ENCODE measurements around the gene VWC2L. TPM values are rescaled to one million over a fixed set of nuclear protein-coding genes. Genes with fewer than 3 reads are reported as not detected.

The VWC2L gene
- total RNA-seq, 1 donor from 2014 or later, result not detected

- Histone ChIP-seq H3K27ac (no peak overlapping the region), H3K9me3 (no peaks in the 10 kb centered on the region), H3K36me3 (no peaks in the 10 kb centered on the region), H3K4me3 (no peak overlapping the region), H3K4me1 (no peaks in the 10 kb centered on the region), H3K27me3 (no peaks in the 10 kb centered on the region)
- no peak for DNase-seq
- intact Hi-C loops (cut with DNase I), result no loop called here
- TF ChIP-seq, protein P1, sequence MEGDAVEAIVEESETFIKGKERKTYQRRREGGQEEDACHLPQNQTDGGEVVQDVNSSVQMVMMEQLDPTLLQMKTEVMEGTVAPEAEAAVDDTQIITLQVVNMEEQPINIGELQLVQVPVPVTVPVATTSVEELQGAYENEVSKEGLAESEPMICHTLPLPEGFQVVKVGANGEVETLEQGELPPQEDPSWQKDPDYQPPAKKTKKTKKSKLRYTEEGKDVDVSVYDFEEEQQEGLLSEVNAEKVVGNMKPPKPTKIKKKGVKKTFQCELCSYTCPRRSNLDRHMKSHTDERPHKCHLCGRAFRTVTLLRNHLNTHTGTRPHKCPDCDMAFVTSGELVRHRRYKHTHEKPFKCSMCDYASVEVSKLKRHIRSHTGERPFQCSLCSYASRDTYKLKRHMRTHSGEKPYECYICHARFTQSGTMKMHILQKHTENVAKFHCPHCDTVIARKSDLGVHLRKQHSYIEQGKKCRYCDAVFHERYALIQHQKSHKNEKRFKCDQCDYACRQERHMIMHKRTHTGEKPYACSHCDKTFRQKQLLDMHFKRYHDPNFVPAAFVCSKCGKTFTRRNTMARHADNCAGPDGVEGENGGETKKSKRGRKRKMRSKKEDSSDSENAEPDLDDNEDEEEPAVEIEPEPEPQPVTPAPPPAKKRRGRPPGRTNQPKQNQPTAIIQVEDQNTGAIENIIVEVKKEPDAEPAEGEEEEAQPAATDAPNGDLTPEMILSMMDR (IDR thresholded peaks at IDR 0.05), result no peak
- no peak for ATAC-seq
Observed at GRCh38 chr2:214560618-214561190, 149.8 kb downstream of the VWC2L start.

GRCh38 chr2:214565246-214565645 is 154.4 kb downstream of the VWC2L start:
- H3K27me3 ChIP-seq, result no peaks in the 10 kb centered on the region
- TF ChIP-seq, protein P1 (IDR thresholded peaks at IDR 0.05), result no peak
- no peaks in the 10 kb centered on the region for H3K4me1 ChIP-seq
- intact Hi-C loops (cut with DNase I), result no loop called here
- no peak overlapping the region for H3K27ac ChIP-seq
- DNase-seq, result no peak
- no peaks in the 10 kb centered on the region for H3K36me3 ChIP-seq
- no peak for ATAC-seq
- no peaks in the 10 kb centered on the region for H3K9me3 ChIP-seq
- H3K4me3 ChIP-seq, result no peak overlapping the region

GRCh38 chr2:214566457-214566856 is 155.6 kb downstream of the VWC2L start:
- ATAC-seq, result no peak

DNA sequence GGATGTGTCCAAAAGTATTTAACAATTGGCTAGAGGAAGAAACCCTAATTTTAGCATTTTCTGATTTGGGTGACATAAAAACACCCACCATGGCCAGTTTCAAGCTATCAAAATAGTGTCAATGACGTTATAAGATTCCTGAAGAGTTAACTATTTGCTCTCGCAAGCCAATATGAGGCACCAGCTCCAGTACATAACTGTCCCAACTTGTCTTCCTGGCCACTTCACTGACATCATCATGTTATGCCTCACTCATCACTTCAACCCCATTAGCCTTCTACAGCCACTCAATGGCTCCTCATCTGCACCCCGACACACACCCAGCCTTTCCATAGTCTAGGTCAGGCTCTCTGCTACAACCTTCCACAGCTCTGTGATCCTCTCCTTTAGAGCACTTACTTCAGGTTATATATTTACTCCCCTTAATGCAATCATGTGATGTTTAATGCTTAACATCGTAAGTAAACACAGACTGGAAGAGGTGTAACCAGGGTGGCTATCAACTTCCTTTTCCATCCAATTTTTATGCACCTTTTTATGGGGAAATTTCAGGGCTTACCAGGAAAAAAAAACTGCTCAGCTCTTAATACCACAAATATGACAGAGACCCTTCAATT is 158.7 kb downstream of the VWC2L start:
- TF ChIP-seq, protein P1 (IDR thresholded peaks at IDR 0.05), result no peak
- no peaks in the 10 kb centered on the region for H3K27me3 ChIP-seq
- no peaks in the 10 kb centered on the region for H3K4me1 ChIP-seq
- no peaks in the 10 kb centered on the region for H3K36me3 ChIP-seq
- DNase-seq (no peak), ATAC-seq (no peak)
- no peak overlapping the region for H3K27ac ChIP-seq
- no peak overlapping the region for H3K4me3 ChIP-seq
- intact Hi-C loops (cut with DNase I), result no loop called here
- no peaks in the 10 kb centered on the region for H3K9me3 ChIP-seq

More at GRCh38 chr2:214566457-214566856, 155.6 kb downstream of the VWC2L start:
- TF ChIP-seq, protein P1 (IDR thresholded peaks at IDR 0.05), result no peak
- Histone ChIP-seq H3K36me3 (no peaks in the 10 kb centered on the region), H3K9me3 (no peaks in the 10 kb centered on the region), H3K27ac (no peak overlapping the region), H3K4me3 (no peak overlapping the region), H3K4me1 (no peaks in the 10 kb centered on the region), H3K27me3 (no peaks in the 10 kb centered on the region)
- intact Hi-C loops (cut with DNase I), result no loop called here
- no peak for DNase-seq

- no peak for ATAC-seq
- TF ChIP-seq, protein P1 (IDR thresholded peaks at IDR 0.05), result no peak
- no peaks in the 10 kb centered on the region for H3K27me3 ChIP-seq
- H3K4me3 ChIP-seq, result no peak overlapping the region
- H3K36me3 ChIP-seq, result no peaks in the 10 kb centered on the region
- intact Hi-C loops (cut with DNase I), result no loop called here
- H3K27ac ChIP-seq, result no peak overlapping the region
- no peaks in the 10 kb centered on the region for H3K4me1 ChIP-seq
- no peak for DNase-seq
- no peaks in the 10 kb centered on the region for H3K9me3 ChIP-seq
Observed at GRCh38 chr2:214574084-214574781, 163.4 kb downstream of the VWC2L start.

Measured in upper lobe of right lung (tissue), 1 donor.